Kidney (tissue), 14 donors: ENCODE measurements around the gene NSA2. TPM values are rescaled to one million over a fixed set of nuclear protein-coding genes. Genes with fewer than 3 reads are reported as not detected.
A peak's percentile ranks its signal among the peaks of the same experiment; 100 is the strongest.

ENCODE experiments used
- DNase-seq, 5 donors: peaks; one replicate each; pipeline ENCODE4 v3.0.0-alpha.2; 2013 to 2020
- FAIRE-seq: peaks from 2 replicates; lab custom pipeline; 2012; peaks lifted over from hg19 to GRCh38; lab: Jason Lieb, UNC
- H3K27ac ChIP-seq, 2 donors: one replicate each; pipeline ENCODE4 v1.7.0; 2013; ENCODE audit warnings: low read depth in 2 of 2, low read length in 2 of 2, inconsistent platforms in 1 of 2
- H3K27me3 ChIP-seq: one replicate; pipeline ENCODE4 v1.7.1; 2013; ENCODE audit warnings: low read length, inconsistent platforms; ENCODE audit not compliant: control insufficient read depth, insufficient read depth
- H3K36me3 ChIP-seq, 3 donors: one replicate each; pipeline versions ENCODE4 v1.7.0 to v1.7.1; 2013; ENCODE audit warnings: low read length in 3 of 3, control low read depth in 1 of 3, inconsistent platforms in 1 of 3; ENCODE audit not compliant: insufficient read depth in 3 of 3, control insufficient read depth in 2 of 3
- H3K4me1 ChIP-seq, 3 donors: one replicate each; pipeline versions ENCODE4 v1.7.0 to v1.7.1; 2013; ENCODE audit warnings: low read length in 3 of 3, inconsistent platforms in 1 of 3, low read depth in 1 of 3; ENCODE audit not compliant: control insufficient read depth in 2 of 3, insufficient read depth in 2 of 3
- H3K4me3 ChIP-seq, 3 donors: one replicate each; pipeline versions ENCODE4 v1.7.0 to v1.8.1; 2013; ENCODE audit warnings: low read length in 3 of 3, control low read depth in 1 of 3, inconsistent platforms in 1 of 3
- H3K9ac ChIP-seq, 3 donors: one replicate each; pipeline versions ENCODE4 v1.7.0 to v1.7.1; 2013; ENCODE audit warnings: low read length in 3 of 3, control low read depth in 1 of 3, inconsistent platforms in 1 of 3
- H3K9me3 ChIP-seq, 3 donors: one replicate each; pipeline versions ENCODE4 v1.7.0 to v1.7.1; 2013; ENCODE audit warnings: low read length in 3 of 3, control low read depth in 1 of 3, inconsistent platforms in 1 of 3; ENCODE audit not compliant: control insufficient read depth in 2 of 3, insufficient read depth in 1 of 3
- CTCF ChIP-seq: IDR thresholded peaks from 3 replicates; pipeline ENCODE4 v1.5.1; 2012; ENCODE audit warnings: mild to moderate bottlenecking, moderate library complexity, borderline replicate concordance; ENCODE audit not compliant: insufficient read depth; ENCODE audit errors: extremely low read depth
- intact Hi-C: fragments of 100-400 bp; cut with DNase I; formaldehyde crosslinking; loops from one replicate; pipeline ENCODE4 v1.11.1; 2022
- polyA plus RNA-seq: library from polyadenylated mRNA; stranded (reverse); fragments of 350-450 nt; fragmentation: Illumina TruSeq; extraction: RNeasy Lipid Tissue Mini Kit (QIAGEN cat#74804); gene quantifications from one replicate; pipeline ENCODE4 v1.2.3, GENCODE V29; 2014; ENCODE audit warnings: low read depth, low replicate concordance; ENCODE audit not compliant: insufficient read depth
- total RNA-seq: library from RNA; stranded (reverse); fragmentation: NEBNext Ultra II Directional; extraction: Animal tissue kit (Norgen Biotek cat#: 25700); gene quantifications from one replicate; pipeline ENCODE4 v1.2.1, GENCODE V29; 2021
- donor health status: control.
- donor health status: control.
- donor health status: control.
- donor health status: control.
- donor health status: control.
- donor health status: DM: yes; HTN: yes; CAD: no.
- donor health status: Normal renal cell carcinoma (clear cell type).

NSA2 gene
- total and polyA plus RNA-seq, 2 donors from 2014 or later = 46.8 to 78.3 TPM

- Histone ChIP-seq H3K27me3 (no peaks in the 10 kb centered on the region), H3K9me3 (peaks cover 0 to 2% (median 0%) of the 10 kb centered on the region in 3 donors), H3K27ac (no peak overlapping the region), H3K9ac (no peak overlapping the region), H3K4me3 (no peak overlapping the region), H3K36me3 (peaks cover 9 to 13% (median 10%) of the 10 kb centered on the region in 3 donors), H3K4me1 (peaks cover 0 to 9% (median 0%) of the 10 kb centered on the region in 3 donors)
- DNase-seq = no peak
- intact Hi-C loops = no loop called here
- no peak for FAIRE-seq
- TF ChIP-seq CTCF = no peak
Measured at GRCh38 chr5:74761241-74761640, 5.8 kb upstream of the NSA2 start.

- Histone ChIP-seq H3K27me3 (no peaks in the 10 kb centered on the region), H3K4me3 (no peak overlapping the region), H3K9ac (no peak overlapping the region), H3K9me3 (no peaks in the 10 kb centered on the region), H3K4me1 (peaks cover 0 to 9% (median 0%) of the 10 kb centered on the region in 3 donors), H3K36me3 (peaks cover 2 to 9% (median 8%) of the 10 kb centered on the region in 3 donors), H3K27ac (no peak overlapping the region)
- DNase-seq (no peak), FAIRE-seq (no peak)
- TF ChIP-seq CTCF = no peak
- intact Hi-C loops = no loop called here
Measured at GRCh38 chr5:74762599-74762998, 4.5 kb upstream of the NSA2 start.

GRCh38 chr5:74763504-74763903 is 3.5 kb upstream of the NSA2 start:
- Histone ChIP-seq H3K4me3 (no peak overlapping the region), H3K9ac (no peak overlapping the region), H3K9me3 (no peaks in the 10 kb centered on the region), H3K36me3 (peaks cover 0 to 7% (median 3%) of the 10 kb centered on the region in 3 donors), H3K4me1 (peaks cover 0 to 13% (median 5%) of the 10 kb centered on the region in 3 donors), H3K27ac (no peak overlapping the region), H3K27me3 (no peaks in the 10 kb centered on the region)
- FAIRE-seq = no peak
- no peak for TF ChIP-seq CTCF
- intact Hi-C loops = no loop called here
- no peak for DNase-seq

GRCh38 chr5:74765201-74765600 is 1.8 kb upstream of the NSA2 start:
- intact Hi-C loops = no loop called here
- peaks cover 0 to 13% (median 5%) of the 10 kb centered on the region in 3 donors for H3K4me1 ChIP-seq
- H3K4me3 ChIP-seq = peak overlapping the region in 2 of 3 donors; percentile 16 to 100
- H3K36me3 ChIP-seq = peaks cover 0 to 5% (median 4%) of the 10 kb centered on the region in 3 donors
- TF ChIP-seq CTCF = no peak
- no peaks in the 10 kb centered on the region for H3K27me3 ChIP-seq
- no peak overlapping the region for H3K9ac ChIP-seq
- H3K27ac ChIP-seq = no peak overlapping the region
- no peaks in the 10 kb centered on the region for H3K9me3 ChIP-seq
- FAIRE-seq (no peak), DNase-seq (peak in 1 of 5 donors; percentile 5)
